ENCODE data around the gene SYK.

Gene SYK

GRCh38 chr9:90869361-90869760, 67.7 kb downstream of the SYK start:
- Histone ChIP-seq H3K9me3 (ENCODE audit: control insufficient read depth, insufficient read depth, low read depth, low read length) (no peaks in the 10 kb centered on the region), H3K27ac (ENCODE audit: extremely low read depth, low read depth, low read length) (no peak overlapping the region), H3K36me3 (ENCODE audit: control insufficient read depth in 2 of 2, insufficient read depth in 1 of 2, low read length in 2 of 2) (peaks cover 0 to 34% of the 10 kb centered on the region in 2 experiments), H3K4me3 (ENCODE audit: low read depth, low read length) (no peak overlapping the region), H3K4me1 (ENCODE audit: control insufficient read depth, insufficient read depth, low read length) (no peaks in the 10 kb centered on the region)
- POLR2A ChIA-PET: no interaction called here
- CTCF ChIA-PET: interaction anchor here (0.6 to 2.3 kb wide), 12 partner anchors 66 to 1267 kb away, joined by 3 to 14 read pairs (median 4); no protein-coding TSS in a partner anchor
- TF ChIP-seq ZNF114 (tag by site-specific recombination; IDR thresholded peaks at IDR 0.05) (no peak), ZNF768 (tag by site-specific recombination; IDR thresholded peaks at IDR 0.05) (no peak), ZFP3 (tag by site-specific recombination; IDR thresholded peaks at IDR 0.05; ENCODE audit: low read depth) (no peak), ZNF350 (tag by site-specific recombination; IDR thresholded peaks at IDR 0.05) (no peak), ZNF658 (tag by site-specific recombination; IDR thresholded peaks at IDR 0.05) (no peak), OSR2 (tag by site-specific recombination; IDR thresholded peaks at IDR 0.05) (no peak), ZFHX2 (tag by site-specific recombination; conservative IDR thresholded peaks at IDR 0.05) (no peak), ZNF549 (tag by site-specific recombination; IDR thresholded peaks at IDR 0.05) (no peak), ZNF660 (tag by site-specific recombination; IDR thresholded peaks at IDR 0.05) (no peak), ZNF600 (tag by site-specific recombination; IDR thresholded peaks at IDR 0.05) (no peak), ZBTB1 (tag by site-specific recombination; IDR thresholded peaks at IDR 0.05) (no peak), PRDM1 (tag by site-specific recombination; IDR thresholded peaks at IDR 0.05) (no peak), REST (tag by site-specific recombination; IDR thresholded peaks at IDR 0.05) (no peak), ZNF214 (tag by site-specific recombination; IDR thresholded peaks at IDR 0.05; ENCODE audit: borderline replicate concordance) (no peak)

DNA sequence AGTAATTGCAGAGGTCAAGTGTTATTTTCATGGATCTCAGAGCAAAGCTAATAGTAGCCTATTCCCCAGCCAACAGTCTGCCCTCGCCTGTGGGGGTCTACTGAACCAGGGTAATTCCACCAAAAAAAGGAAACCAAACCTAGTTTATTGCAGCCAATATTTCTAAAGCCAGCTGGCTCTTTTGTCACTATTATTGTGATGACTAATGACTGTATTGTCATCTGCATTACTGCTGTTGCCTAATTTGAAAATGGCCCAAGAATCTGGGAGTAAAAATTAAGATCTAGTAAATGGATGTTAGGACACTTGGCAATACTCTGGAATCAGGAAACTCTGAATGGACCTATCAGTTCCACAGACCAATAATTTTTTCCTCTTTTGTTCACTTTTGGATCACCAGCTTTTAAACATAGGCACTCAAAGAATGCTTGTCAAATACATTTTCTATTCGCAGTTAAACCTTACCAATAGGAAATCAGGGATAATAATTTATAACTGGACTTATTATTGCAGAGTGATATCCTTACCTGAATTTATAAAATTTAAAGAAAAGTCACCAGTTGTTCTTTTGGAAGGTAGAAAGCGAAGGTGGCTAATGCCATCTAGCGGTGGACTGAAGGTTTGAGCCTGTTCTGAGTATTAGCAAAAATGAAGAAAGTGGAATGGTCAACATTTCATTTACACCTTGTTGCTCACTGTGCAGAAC, 69.2 kb downstream of the SYK start:
- Histone ChIP-seq H3K9me3 (ENCODE audit: control insufficient read depth, insufficient read depth, low read depth, low read length) (no peaks in the 10 kb centered on the region), H3K27ac (ENCODE audit: extremely low read depth, low read depth, low read length) (no peak overlapping the region), H3K4me1 (ENCODE audit: control insufficient read depth, insufficient read depth, low read length) (no peaks in the 10 kb centered on the region), H3K36me3 (ENCODE audit: control insufficient read depth in 2 of 2, insufficient read depth in 1 of 2, low read length in 2 of 2) (peaks cover 4 to 30% of the 10 kb centered on the region in 2 experiments), H3K4me3 (ENCODE audit: low read depth, low read length) (no peak overlapping the region)
- CTCF ChIA-PET: interaction anchor here (0.6 to 2.3 kb wide), 26 partner anchors 9 to 1273 kb away, joined by 3 to 14 read pairs (median 4); no protein-coding TSS in a partner anchor
- TF ChIP-seq ZNF692 (tag by site-specific recombination; IDR thresholded peaks at IDR 0.05) (no peak), SCRT2 (tag by site-specific recombination; IDR thresholded peaks at IDR 0.05) (peak; percentile 51), ZNF660 (tag by site-specific recombination; IDR thresholded peaks at IDR 0.05) (0 out of 2 replicates have a peak, but pooled peaks have one; percentile 26), ZNF654 (tag by site-specific recombination; IDR thresholded peaks at IDR 0.05; ENCODE audit: low read depth) (peak; percentile 63), ZNF133 (tag by site-specific recombination; IDR thresholded peaks at IDR 0.05) (no peak), SP2 (tag by site-specific recombination; IDR thresholded peaks at IDR 0.05) (no peak), ZNF266 (tag by site-specific recombination; IDR thresholded peaks at IDR 0.05; ENCODE audit: low read depth) (no peak)
- POLR2A ChIA-PET: no interaction called here

Measured in HEK293 (cell line).